GM19463 (cell line): ENCODE measurements around the gene CEP19.
"Not testable (repeated sequence)": the region's sequence is repeated elsewhere in the genome, so short reads cannot be mapped to it uniquely, and the experiment has no call there.

ENCODE experiments used
- ATAC-seq: cut with Tn5 transposase; IDR thresholded peaks from one replicate; pipeline ENCODE4 v1.9.1; 2021; ENCODE audit warnings: mild to moderate bottlenecking, moderate library complexity; ENCODE audit not compliant: unreplicated experiment

The CEP19 gene, protein sequence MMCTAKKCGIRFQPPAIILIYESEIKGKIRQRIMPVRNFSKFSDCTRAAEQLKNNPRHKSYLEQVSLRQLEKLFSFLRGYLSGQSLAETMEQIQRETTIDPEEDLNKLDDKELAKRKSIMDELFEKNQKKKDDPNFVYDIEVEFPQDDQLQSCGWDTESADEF

GRCh38 chr3:196711838-196712513, at the start of gene CEP19, which contains the start of gene PIGX:
TSS of gene CEP19 (minus strand) at chr3:196712250. CDS start at chr3:196708657, 3,593 bp downstream.
TSS of gene PIGX (plus strand) at chr3:196712377.
- peak; percentile 76 for ATAC-seq

DNA sequence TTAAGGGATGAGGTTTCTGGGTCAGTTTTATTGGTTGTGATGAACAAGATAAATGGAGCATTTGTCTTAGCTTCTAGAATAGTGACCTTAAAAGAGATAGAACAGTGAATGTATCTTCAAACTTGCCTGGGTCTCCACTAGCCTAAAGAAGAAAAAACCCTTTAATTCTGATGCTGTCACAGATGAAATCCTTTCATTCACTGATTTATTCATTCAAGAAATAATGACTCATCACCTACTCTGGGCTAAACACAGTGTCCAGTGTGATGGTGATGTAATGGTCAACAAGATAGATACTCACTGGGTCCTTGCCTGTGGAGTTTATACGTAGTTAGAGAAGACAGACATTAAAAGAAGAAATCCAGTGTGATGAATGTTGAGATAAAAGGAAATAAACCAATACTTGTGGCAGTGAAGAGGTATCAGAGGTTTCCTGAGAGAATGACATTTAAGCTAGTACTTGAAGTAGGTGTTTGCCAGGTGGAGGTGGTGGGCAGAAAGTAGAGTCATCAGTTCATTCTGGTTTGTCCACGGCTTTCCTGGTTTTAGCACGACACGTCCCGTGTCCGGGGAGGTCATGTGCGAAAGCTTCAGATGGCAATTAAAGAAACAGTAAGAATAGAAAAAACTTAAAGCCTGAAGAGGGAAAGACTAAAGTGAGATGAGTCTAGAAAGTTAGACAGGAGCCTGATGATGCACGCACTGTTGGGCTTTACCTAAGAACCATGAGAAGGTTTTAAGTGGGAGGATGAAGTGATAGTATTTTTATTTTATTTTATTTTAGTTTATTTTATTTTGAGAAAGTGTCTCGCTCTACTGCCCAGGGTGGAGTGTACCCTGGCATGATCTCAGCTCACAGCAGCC, 46.1 kb upstream of the CEP19 start:
- ATAC-seq, result no peak

DNA sequence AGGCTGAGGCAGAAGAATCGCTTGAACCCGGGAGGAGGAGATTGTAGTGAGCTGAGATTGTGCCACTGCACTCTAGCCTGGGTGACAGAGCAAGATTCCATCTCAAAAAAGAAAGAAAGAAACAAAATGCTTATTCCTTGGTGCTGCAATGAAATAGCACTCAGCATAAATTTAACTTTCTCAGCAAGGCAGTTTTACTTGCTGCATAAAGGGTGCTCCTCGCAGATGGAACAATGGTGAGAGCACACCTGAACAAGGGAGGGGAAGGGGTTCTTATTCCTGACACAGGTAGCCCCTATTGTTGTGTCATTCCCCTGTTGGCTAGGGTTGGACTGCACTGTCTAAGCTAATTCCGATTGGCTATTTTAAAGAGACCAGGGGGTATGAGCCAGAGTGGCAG, 44.7 kb upstream of the CEP19 start:
- no peak for ATAC-seq

DNA sequence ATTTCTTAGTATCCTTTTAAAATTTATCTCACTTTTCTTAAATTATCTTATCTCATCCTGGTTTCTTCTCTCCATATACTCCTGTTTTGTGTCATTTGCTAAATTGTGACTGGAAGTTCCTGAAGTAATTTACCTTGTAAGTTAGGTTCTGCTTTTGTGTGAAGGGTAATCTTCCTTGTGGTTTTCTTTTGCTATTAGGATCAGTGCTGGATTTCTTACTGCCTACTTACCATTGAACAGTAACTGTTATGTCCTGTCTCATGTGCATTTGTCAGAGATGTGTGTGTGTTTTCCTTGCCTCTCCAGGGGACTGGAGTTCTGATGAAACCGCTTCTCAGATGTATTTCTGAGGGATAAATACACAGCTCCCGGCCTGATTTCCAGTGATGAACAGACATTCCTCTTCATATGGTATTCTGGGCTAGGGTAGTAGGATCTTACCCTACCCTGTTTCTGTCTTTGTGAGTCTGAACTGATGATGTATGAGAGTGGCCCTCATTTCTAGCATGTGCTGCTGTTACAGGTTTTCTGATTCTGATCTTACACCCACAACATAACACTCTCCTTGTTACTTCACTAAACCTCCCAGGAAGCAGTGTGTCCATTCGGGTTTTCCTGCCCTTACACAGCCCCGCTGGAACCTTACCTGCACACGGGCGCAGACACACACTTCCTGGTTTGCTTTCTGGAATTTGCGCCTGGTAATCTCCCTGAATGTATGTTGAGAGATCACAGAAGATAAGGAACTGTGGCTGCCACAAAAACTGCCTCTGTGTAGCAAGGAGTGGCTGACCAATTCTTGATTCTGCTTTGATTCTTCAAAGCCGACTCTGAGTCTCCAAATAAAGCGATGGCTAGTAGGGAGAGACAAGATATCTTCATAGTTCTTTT, 42.3 kb upstream of the CEP19 start:
- ATAC-seq, result no peak

DNA sequence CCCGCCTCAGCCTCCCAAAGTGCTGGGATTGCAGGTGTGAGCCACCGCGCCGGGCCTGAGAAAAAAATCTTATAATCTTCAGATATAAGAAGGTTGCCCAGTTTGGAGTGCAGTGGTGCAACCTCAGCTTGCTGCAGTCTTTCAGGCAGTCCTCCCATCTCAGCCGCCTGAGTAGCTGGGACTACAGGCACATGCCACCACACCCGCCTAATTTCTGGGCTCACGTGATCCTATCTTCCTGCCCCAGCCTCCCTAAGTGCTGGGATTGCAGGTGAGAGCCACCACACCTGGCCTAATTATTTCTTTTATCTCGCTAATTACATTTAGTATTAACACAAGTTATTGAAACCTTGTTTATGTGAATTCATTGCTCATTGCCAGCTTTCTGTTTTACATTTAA, 41.2 kb upstream of the CEP19 start:
- ATAC-seq, result no peak

DNA sequence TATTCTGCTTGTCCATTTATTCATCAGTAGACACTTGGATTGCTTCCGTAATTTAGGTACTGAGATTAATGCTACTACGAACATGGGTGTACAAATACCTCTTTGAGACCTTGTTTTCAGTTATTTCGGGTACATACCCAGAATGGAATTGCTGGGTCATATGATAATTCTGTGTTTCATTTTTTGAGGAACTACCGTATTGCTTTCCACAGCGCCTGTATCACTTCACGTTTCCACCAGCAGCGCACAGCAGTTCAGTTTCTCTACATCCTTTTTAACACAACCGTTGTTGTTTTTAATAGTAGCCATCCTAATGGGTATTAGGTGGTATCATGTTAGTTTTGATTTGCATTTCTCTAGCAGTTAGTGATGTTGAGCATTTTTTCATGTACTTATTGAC, 37.1 kb upstream of the CEP19 start:
- peak; percentile 71 for ATAC-seq

DNA sequence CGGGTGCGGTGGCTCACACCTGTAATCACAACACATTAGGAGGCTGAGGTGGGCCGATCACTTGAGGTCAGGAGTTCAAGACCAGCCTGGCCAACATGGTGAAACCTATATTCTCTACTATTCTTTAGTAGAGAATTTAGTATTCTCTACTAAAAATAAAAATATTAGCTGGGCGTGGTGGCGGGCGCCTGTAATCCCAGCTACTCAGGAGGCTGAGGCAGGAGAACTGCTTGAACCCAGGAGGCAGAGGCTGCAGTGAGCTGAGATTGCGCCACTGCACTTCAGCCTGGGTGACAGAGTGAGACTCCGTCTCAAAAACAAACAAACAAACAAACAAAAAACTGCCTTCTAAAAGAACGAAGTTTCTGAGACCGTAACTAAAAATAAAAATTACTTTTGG, 31.5 kb upstream of the CEP19 start:
- not testable (repeated sequence) for ATAC-seq

GRCh38 chr3:196741249-196741889, 29.3 kb upstream of the CEP19 start:
- ATAC-seq, result no peak

GRCh38 chr3:196740481-196741248, 28.6 kb upstream of the CEP19 start:
- ATAC-seq, result no peak

DNA sequence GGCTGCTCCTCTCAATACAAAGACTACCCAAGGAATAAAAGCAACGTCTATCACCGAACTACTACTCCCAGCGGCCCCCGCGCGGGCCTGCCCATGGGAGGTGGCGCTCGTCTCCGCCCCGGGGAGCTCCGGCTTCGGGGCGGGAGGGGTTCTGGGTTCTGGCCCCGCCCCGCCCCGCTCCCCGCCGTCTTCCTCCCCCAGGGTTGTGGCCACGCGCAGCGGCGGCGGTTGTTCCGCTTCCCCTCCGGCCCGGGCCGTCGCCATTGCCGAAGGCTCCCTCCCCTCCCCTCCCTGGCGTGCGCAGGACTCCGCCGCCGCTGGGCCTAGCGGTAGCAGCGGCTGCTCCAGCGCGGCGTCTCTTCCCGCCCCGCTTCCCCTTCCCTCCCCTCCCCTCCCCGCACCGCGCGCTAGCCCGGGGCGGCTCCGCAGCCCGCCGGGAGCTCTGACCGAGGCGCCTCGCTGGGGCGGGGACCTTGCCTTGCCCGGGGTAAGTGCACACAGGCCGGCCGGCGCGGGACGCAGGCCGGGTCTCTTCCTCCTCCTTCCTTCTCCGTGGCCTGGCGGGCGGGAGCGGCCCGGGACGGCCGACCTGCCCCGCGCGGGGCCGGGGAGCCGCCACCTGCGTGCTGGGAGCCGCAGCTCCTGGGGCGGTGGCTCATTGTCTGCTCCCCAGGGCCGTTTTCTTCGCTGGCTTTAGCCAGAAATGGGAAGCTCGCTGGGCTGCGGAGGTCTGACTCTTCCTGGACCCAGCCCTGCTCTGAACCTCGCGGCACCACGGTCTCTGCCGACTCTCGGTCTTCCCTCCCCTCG, 27.8 kb upstream of the CEP19 start, which contains the start of gene PAK2:
TSS of gene PAK2 (plus strand) at position 187 of the 810 bp plus-strand sequence. CDS start 42,790 bp downstream, outside the sequence.
- peak; percentile 95 for ATAC-seq

DNA sequence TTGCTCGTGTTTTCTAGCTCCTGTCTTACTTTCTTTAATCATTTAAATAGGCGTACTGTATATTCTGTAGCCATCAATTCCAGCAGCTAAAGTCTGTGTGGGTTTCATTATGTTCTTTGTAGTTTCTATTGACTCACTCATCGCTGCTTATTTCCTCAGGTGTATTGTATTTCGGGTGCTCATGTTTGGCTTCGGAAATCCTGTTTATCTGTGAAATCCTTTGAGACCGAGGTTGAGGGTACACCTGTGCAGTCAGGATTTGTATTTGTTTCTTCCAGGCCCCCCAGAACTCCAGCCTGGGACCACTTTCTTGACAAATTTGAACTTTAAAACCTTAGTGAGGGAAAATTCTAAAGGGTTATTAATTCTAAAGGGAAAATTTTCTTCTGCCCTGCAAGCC, 25.6 kb upstream of the CEP19 start:
- no peak for ATAC-seq

- no peak for ATAC-seq
Measured at GRCh38 chr3:196736670-196737374, 24.8 kb upstream of the CEP19 start.

DNA sequence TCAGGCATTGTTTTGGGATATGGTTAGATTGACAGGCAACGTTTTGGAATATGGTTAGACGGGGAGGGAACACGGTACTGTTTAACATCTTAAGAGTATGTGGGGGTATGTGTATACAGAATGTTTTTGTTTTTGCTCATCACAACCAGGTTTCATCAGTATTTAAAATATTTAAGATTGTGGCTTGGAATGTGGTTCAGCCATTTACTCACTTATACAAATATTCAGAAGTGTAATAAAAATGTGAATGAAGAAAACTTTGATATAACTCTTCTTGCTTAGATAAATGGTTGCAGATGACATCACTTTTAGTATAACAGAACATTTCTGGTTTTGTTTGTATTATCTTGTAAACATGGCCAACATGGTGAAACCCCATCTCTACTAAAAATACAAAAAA, 23.7 kb upstream of the CEP19 start:
- ATAC-seq, result no peak

DNA sequence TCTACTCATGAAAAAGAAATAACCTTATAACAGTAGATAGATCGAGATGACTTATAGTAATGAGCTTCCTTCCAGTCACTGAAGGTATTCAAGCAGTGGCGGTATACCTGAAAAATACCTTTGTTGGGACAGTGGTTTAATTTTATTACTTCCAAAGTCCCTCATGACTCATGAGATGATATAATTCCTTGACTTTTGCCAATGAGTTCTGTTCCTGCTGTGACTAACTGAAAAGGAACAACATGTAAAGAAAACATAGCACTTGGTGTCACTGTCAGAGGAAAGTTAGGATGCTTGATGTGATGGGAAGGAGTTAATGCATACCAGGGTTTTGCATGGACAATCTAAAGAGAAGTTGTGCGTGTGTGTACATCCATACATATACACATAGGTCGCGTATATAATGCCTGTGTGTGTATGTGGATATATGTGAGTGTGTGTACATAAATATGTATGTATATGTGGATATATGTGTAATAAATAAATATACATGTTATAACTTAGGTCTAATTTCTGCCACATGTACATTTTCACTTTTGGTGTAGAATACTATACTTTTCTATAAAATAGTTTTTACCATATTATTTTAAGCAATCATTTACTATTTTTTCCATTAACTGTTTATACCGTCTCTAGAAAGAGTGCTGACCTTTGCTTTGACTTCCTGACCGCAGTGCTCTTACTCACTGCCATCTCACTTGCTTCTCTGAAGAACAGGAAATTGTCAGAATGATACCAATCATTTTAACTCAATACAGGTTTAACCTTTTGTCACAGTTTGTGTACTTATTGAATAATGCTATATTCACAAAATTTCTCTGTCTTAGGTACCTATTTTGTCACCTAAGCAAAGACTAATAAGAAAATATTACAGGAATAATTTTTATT, 15.0 kb upstream of the CEP19 start:
- ATAC-seq, result no peak

GRCh38 chr3:196721097-196721496, 9.0 kb upstream of the CEP19 start:
- ATAC-seq, result no peak

- ATAC-seq, result not testable (repeated sequence)
Measured at GRCh38 chr3:196717162-196717561, 5.1 kb upstream of the CEP19 start.
